ENCODE measurements around the gene SYNC.

SYNC gene

DNA sequence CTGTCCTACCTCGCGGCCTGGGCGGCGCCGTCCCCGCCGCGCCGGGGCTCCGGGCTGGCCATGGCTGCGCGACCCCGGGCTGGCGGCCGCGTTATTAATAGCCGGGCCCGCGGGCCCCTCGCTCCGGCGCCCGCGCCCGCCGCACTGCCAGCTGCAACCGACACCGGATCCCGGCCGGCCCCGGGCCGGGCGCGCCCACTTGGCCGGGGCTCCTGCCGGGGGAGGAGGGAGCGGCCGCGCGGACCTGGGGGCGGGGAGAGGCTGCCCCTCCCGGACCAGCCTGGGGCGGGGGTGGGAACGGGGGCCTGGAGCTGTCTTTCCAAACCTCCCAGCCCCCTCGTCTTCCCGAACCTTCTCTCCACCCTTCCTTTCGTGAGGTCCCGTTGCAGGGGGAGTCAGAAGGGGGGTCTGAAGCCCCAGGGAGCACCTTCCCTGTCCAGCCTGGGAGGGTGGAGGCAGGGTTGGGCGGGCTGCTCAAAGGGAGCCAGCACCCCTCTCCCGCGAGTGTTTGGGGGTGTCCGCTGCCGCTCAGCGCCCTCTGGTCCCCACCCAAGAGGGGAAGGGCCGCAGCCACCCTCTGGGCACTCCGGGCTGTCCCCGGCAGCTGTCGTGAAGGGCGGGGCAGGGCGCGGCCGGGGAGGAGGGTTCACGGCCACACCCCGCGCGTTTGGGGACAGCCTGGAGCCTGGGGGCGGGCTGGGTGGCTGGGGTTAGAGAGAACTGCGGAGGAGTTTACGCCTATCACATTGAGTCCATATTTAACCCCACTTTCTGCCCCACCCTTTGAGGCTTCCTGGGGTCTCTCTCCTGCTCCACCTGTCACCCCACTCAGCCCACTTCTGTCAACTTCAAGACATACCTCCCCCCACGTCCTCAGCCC is at the start of gene SYNC:
TSS of gene SYNC (minus strand) at position 172 of the 880 bp plus-strand sequence. CDS start at position 62, 110 bp downstream.
- DNase-seq, result peak; percentile 54 to 66

DNA sequence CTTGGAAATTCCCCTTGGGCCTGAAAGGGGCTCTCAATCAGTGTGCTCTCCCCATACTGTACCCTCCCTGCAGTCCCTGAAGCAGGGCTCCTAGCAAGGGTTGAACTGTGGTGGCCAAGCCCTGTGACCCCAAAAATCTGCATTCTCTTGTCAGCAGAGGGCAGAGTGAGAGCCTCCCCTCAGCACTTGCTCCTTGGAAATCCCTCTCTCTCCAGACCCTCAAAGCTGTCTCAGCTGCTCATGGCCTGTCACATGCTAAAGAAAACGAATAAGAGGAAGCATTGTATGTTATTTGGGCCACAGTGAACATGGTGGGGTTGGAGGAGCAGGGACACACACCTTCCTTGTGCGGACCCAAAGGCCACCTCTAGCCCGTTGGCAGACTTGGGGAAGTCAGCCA is 47.2 kb upstream of the SYNC start:
- DNase-seq, result no peak

DNA sequence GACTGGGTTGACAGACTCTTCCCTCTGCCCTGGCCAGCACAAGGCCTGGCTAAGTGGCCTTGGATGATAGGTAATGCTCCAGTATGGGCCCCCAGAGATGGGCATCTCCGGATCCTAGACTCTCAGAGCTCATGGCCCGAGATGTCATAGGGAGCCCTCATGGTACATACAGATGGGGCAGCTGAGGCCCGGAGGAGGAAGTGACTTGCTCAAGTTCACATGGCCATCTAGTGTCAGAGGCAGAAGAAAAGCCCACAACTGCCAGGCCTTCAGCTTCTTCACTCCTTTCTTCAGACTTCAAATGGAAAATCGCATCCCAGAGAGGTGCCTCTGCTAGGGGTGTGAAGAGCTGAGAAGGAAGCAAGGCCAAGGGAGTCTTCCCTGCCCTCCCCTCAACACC is 46.8 kb upstream of the SYNC start:
- no peak for DNase-seq

DNA sequence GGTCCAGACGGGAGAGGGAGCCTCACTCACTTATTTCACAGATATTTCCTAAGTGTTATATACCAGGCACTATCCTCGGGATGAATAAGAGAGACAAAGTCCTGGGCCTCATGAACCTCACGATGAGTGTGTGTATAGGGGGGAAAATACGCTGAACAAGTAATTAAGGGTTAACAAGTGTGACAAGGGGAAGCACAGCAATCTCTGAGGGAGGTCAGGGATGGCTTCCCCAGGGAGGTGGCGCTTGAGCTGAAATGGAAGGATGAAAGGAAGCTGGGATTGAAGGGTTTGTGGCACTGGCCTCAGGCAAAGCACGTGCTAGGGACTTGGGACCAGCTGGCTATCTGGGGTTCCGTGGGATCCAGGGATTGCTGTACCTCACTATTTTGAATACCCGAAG is 46.4 kb upstream of the SYNC start:
- DNase-seq, result no peak

DNA sequence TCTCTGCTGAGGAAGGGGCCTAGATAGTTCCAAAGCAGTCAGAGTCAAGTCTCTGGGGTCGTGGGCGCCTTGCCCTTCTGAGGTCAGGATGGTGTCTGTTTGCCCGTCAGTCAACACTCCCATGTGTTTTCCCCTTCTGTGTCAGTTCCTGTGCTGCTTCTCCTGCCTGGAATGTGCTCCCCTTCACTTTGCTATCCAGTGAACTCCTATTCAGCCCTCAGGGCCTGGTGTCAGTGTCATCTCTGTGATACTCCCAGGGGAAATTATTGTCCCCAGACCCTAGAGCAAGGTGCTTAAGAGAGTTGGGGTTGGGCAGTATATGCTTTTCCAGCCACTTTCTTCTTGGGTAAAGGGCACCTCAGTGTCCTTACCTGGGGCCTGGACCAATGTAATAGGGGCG is 45.8 kb upstream of the SYNC start:
- no peak for DNase-seq

DNA sequence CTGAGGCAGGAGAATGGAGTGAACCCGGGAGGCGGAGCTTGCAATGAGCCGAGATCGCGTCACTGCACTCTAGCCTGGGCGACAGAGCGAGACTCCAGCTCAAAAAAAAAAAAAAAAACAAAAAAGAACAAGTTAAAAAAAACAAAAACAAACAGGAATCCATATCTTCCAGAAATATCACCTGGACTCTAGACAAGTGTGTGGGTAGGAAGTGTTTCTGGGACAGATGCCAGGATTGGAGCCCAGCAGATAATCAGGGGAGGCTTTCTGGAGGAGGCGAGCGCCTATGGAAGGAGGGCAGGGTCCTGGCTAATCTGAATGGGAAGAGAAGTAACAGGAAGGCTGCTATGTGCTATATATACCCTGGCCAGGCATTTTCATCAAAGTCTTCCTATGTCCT is 43.6 kb upstream of the SYNC start:
- DNase-seq, result no peak

DNA sequence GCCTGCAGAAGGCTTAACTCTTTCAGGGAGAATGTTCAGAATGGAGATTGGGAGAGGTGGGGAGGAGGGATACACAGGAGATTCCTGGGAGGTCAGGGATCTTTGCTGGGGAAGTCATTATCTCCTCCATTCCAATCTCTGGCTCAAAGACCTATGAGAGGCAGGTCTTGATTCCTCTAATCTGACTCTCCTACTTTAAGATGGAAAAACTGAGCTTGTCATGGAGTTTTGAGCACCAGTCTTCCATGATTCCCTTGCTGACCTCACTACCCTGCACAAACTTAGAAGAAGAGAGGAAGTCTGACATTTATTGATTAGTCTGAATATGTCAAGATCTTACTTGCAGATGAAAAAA is 41.5 kb upstream of the SYNC start:
- no peak for DNase-seq

DNA sequence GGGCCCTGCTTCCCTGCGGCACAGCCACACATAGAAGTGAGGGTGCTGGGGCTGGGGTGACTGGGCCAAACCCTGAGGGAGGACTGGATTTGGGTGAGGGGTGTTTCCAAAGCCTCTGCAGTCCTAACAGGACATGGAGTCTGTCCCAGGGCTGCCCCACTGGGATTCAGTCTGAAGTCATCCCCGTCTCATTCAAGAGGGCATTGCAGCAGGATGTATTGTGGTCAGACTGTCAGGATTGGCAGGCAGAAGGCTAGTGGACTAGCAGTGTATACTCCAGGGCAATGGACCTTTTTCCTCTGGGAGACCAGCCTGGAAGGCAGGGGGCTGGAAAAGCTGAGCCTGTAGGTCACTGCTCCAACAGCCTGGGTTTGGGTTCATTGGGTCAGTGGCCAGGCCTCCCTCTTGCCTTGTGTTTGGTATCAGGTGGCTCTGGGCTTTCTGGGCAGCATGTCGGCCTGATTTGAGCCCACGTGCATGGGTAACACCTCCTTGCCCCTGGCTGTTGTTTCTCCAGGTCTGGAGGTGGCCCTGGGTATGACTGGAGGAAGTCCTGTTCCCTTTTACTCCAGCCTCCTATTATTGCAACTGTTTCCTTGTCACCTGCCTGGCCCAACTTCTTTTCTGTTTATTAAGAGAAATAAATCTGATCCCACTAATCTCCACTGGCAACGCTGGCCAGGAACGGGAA is 41.0 kb upstream of the SYNC start:
- DNase-seq, result no peak

DNA sequence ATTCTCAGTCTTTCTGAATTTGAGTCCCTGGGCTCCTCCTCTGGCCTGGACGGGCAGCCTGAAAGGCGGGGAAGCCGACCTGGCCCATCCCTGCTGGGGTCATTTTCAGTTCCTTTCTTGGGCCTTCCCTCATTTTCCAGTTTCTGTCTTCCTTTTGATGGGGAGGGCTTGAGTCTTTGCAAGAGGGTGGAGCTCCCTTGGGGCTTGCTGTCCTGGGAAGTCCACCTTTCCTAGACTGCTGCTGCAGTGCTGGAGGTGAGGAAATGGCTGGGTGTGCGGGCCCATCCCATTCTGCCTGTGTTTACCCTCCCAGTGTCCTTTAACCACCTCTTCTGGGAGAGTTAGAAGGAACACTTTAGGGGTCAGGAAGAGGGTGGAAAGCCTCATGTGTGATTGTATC is 40.4 kb upstream of the SYNC start:
- DNase-seq, result no peak

DNA sequence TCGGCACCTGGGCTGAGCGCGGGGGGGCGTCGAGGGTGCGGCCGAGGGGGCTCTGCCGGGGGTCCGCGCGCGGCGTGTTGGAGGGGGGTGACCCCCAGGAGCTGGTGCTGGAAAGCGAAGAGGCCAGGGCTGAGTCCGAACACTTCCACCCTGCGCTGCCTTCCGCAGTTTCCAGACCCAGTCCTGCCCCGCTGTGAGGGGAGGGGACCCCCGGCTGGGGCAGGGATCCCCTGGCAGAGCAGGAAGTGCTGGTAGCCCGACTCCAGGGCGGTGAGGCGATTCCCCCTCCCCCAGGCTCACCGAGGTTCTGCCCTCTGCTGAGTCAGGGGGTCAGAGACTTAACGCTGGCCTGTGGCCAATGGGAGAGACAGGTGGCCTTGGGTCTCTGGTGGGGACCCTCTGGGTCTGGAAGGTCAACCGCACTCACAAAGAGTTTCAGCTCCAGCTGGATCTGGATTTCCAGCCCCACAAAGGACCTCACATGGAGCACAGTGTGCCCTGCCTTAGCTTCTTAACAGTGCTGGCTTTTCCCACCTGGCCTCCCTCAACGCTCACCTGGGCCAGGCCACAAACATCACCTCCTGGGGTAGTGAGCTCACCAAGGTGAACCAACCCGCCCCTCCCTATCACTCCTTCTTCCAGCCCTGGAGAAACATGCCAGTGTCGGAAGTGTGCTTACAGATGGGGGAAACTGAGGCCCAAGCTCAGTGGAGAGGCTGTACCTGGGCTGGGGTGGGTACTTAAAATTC is 39.8 kb upstream of the SYNC start:
- no peak for DNase-seq

DNA sequence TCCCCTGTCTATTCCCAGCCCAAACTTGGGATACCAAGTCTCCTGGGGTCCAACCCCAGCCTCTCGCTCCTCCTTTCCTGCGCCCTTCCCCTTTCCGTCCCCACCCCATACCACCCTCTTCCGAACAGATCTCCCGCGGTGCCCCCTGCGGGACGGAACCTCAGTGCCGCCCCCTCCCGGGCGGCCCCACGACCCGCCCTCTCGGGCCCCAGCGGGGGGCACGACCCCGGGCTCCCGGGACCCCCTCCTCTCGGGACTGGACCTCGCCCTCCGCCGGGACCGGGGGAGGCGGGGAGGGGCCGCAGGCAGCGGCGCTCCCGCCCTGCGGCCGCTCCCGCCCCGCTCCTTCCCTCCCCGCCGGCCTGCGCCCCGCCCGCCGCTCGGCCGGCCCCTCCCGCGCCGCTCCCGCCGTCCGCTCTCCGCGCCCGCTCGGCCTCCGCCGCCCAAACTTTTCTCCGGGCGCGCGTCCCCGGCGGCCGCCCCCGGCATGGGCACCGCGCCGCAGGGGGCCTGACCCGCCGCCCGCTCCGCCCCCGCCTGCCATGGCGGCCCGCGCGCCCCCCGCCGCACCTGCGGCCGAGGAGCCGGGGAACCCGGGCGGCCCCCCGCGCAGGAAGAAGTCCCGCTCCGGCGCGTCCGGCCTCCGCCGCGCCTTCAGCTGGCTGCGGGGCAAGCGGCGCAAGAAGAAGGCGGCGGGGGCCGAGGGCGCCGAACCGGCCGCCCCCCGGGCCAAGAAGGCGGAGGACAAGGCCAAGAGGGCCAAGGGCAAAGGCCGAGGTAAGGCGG is 39.0 kb upstream of the SYNC start:
- no peak for DNase-seq

DNA sequence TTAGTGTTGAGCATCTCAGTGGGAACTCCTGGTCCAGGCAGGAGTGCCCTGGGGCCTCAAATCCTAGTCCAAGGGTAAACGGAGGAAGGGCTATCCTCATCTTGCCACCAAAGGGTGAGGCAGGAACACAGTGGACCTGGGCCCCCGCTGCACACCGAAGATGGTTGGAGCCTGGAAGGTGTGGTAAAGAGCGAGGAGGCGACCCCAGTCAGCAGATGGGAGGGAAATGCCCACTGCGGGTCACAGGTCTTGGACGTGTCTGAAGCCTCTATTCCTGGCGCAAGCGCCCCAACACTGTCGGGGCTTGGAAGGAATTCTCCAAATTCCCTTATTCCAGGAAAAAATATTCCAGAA is 38.5 kb upstream of the SYNC start:
- DNase-seq, result no peak

DNA sequence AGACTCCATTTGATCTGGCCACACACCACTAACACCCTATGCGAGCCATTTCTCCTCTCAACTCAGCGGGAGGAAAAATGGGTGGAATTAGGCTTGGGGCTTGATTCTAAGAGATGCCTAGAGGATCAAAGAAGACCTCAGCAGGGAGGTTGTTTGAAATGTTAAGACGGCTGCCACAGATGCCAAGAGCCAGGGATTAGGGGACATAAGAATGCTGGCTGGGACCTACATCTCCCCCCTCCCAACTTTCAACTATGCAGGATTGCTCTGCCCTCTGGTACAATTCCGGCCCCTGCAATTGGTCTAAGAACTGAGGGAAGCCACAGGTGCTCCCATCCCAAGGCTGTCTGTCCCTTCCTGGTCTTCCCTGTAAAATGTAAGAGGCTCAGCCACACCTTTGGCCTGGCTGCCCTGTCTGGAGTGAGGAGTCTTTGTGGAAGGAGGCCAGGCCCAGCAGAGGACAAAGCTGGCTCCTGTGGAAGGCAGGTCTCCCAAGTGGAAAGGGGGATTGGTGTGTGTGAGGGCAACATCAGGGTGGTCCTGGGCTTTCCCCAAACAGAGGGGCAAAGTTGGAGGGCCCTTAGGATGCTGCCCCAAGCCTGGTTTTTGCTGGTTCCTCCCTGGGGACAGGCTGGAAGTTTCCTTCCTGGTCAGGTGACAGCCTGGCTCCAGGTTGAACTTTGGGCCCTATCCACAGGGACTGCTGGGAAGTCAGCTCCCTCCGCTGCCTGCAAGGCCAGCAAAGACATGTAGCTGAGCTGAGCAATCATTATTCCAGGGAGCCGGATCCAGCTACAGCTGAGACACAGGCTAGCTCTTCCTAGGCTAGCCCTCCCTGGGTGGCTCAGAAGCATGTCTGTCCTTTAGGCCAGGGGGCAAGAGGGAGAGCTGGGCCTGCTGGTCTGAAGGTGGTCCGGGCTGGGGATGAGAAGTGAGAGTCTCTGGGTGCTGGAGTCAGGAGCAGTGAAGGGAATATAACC is 34.5 kb upstream of the SYNC start:
- no peak for DNase-seq

DNA sequence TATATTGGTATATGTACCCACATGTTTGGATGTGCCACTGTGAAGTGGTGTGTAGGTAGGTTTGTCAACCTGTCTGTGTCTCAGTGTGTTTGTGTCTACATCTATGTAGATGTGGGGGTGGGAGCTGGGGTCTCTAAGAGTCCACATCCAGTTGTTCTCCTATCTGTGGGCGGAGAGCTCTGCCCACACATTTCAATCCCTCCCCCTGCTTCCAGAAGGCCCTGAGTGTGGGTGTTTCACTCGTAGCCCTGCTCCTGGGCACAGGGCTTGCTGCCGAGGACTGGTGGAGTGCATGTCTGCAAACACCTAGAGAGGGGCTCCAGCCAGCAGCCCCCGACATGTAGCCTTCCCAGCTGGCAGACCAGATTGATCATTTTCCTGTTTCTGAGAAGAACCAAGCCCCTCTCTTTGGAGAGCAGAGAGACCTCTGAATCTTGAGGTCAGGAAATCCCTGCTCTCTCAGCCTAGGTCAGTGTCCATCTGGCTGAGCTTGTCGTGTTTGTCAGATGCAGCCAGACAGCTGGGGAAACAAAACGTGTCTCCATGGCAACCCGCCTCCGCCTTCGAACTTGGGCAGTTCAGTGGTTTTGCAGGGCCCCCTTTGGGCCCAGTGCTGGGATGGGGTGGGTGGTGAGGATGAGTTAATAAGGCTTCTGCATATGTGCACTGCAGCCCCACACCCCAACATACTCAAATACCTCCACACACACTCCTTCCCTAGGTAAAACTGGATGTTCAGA is 31.2 kb upstream of the SYNC start:
- no peak for DNase-seq

DNA sequence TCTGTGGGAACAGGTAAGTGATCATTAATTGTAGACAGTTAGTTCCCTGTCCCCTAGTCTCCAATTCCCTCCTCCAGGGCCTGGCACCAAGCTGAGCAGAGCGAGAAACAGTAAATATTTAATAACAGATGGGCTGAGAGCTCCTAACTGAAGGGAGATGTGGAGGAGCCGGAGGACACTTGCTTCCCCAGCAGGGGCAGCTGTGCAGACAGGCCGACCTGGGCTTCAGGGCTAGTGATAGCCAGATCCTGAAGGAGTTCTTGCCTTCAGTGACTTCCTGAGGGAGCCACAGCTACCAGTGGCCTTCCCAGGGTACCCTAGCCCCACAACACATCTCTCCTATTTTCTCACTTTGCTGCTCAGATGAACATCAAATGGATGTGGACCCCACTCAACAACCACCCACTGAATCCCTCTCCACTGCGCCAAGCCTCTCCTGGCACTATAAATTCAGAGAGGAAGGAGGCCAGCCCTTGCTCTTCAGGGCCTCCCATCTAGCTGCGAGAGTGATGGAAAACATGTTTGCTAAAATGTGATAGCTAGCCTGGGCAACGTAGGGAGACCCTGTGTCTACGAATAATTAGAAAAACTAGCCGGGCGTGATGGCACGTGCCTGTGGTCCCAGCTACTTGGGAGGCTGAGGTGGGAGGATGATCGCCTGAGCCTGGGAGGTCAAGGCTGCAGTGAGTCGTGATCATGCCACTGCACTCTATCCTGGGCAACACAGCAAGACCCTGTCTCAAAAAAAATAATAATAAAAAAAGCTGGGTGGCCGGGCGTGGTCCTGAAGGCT is 26.9 kb upstream of the SYNC start:
- DNase-seq, result no peak

DNA sequence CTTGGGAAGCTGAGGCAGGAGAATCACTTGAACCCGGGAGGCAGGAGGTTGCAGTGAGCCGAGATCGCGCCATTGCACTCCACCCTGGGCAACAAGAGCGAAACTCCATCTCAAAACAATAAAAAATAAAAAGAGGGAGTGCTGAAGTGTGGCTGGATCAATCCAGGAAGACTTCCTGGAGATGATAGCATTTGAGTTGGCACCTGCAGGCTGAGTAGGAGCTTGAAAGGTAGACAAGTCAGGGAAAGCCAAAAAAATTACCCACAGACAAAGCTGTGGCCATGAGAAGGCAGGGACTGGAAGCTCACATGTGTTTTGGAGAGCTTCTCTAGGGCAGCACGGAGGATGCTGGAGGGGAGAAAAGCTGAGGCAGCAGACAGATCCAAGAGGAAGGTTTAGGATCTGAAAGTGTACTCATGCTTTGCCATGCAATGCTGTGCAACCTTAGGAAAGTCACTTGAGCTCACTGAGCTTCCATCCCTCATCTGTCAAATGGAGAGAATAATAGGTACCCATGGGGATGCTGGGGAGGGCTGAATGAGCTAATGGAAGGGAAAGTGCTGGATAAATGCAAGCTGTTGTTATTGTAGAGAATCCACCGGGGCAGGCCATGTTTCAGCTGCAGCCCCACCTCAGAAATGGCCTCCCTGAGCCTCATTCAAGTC is 26.0 kb upstream of the SYNC start:
- no peak for DNase-seq

DNA sequence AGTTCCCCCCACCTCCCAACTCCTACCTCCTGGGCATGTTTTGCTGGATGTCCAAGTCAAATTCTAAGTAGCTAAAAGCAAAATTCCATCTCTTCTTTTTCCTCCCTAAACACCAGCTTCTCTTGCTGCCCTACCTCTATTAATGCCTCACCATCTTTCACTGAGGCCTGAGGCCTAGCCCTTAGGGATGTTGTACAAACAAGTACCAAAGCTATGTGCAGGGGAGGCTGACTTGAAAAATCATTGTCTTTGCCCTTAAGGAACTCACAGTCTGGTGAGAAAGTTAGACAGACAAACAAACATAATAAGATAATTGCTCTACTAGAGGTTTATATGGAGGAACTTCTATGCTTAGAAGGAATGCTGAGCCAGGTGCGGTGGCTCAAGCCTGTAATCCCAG is 25.3 kb upstream of the SYNC start:
- no peak for DNase-seq

DNA sequence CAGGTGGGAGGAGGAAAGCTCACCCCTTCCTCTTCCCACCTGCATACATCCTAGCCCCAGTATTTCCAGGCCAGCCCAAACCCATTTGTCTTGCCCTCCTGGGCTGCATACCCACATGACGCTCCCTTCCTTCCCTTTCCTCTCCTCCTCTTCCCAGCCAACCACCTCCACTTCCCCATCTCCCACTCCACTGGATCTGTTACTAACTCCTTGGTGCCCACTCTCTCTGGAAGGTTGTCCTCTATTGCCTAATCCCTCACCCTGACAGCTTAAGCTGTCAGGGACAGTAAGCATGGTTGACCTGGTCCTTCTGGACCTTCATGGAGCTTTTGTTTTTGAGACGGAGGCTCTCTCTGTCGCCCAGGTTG is 23.0 kb upstream of the SYNC start:
- DNase-seq, result peak; percentile 47 to 84
